ENCODE results near the gene CCDC134.
"Not testable (repeated sequence)": the region's sequence is repeated elsewhere in the genome, so short reads cannot be mapped to it uniquely, and the experiment has no call there.

The CCDC134 gene

DNA sequence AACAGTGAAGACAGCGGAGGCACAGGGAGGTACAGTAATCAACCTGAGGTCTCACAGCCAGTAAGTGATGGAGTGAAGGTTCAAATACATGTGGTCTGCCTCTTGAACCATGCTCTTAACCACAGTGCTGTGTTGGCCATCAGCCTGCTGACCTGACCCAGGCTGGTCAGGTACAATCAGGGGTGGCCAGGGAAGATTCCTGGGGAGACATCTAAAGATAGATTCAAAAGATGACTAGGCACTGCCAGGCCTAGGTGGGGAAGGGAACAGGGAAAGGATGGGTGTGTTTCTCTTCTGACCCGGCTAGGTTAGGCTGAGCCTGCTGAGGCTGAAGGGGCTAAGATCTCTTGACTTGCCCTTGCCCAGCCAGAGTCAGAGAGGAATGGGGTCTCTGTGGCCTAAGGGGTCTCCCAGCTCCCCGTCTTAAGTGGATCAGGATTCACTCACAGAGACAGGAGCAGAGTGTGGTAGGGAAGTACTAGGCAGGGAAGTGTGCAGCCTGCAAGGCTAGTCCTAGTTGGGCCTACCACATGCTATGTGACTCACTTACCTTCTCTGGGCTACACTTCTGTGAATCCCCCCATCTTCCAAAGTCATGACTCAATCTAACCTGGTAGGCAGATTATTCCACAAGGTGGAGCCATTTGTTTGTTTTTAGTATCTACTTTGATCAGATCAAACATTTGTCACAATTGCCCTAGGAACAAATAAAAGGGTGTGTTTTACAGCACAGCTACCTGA, 22.0 kb downstream of the CCDC134 start:
- DNase-seq, result peak in 1 of 51 donors; percentile 19

DNA sequence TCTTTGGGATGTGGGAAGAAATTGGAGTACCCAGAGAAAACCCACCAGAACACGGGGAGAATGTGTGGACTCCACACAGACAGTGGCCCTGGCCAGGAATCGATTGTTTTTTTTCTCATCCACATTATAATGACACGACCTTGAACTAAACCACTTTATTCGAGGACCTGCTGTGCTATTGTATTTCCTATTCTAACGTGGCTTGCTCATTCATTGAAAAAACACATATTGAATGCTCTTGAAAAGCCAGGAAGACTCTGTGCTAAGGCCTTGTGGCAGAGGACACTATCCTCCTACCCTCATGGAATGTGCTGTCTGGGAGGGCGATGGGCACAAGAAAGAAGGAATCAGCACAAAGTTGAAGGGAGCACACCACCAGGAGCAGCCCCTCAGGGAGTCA, 23.3 kb downstream of the CCDC134 start:
- no peak for DNase-seq

DNA sequence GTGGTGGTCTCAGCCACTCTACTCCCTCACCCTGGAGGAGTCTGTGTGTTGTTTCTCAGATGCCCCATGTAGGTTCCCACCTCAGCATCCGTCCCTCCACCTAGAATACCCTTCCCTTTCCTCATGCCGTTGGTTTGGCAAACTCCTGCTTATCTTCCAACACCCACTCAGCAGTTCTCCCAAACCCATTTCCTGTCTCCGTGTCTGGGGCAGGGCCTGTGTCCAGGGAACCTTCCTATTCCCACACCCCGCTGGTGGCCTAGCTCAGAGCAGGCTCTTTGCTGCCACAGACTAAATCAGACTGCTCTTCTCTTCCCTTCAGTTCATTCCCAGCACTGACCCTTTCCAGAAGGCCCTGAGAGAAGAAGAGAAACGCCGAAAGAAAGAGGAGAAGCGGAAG, 24.9 kb downstream of the CCDC134 start:
- DNase-seq, result no peak

DNA sequence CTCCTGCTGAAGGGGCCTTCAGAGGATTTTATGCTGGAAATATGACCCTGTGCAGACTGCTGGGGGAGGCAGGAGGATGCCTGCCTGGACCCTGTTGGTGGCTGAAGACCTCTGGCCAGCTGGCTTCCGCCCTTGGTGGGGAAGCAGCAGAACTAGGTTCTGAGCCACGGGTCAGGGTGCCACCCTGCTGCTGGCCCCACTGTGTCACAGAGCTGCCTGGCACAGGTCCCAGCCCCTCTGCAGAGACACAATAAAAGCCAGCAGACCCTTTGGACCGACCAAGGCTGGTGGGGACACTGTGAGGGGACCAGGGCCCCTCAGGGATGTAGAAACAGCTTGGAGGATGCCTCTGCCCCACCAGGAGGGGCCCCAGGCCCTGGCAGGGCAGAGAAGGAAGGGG, 25.5 kb downstream of the CCDC134 start:
- DNase-seq, result peak in 1 of 51 donors; percentile 14

DNA sequence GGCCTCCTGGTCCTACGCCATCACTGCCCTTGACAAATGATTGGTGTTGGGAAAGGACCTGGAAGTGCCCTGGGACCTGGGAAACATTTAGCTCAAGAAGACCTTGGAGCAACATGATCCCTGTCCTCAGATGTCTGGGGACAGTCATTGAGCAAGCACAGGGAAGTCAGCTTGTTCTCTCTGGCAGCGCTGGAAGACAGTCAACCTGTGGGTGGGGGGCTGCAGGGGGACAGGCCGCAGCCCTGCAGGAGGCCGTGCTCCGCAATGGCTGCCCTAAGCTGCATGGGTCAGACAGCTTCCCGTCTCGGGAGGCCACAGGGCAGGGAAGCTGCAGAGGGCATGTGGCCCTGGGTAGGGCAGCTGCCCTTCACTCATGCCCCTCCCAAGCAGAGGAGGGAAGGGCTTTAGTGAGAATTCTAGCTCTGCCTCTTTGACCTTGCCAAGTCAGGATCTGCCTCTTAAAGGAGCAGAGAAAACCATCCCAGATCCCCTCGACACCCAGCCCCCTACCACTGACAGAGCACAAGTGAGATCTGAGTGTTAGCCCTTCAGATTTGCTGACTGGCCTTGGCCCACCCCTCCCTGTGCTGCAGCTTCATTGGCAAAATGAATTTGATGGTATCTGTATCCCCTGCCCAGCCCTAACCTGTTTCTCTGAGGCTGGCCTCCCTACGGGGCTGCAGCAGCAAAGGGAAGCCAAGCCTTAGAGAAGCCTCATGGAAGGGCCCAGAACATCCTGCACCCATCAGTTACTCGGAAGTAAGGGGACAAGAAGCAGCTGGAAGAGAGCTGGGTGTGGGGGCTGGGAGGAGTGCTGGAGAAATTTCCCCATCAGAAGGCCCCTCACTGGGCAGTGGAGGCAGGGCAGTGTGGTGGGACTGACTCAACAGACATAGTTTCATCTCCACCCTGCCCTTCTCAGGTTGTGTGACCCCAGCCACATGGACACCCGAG, 26.2 kb downstream of the CCDC134 start:
- DNase-seq, result peak in 6 of 51 donors; percentile 8 to 25 (median 18)

DNA sequence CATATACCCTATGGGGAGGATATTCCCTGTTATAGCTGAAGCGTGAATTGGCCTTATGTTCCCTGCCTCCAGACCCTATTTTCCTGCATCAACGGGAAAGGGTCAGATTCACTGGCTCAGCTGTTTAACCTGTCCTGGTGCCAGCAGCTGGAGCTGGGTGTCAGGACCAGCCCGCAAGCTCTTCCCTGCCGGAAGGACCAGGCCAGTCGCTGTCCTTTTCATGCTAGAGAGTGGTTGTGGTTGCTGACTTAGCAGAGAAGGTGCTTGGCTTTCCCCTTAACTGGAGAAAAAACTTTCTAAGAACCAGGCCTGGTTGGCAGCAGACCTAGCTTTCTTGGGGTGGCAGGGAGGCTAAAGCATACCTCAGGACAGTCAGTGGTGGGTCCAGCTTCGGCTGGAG, 27.2 kb downstream of the CCDC134 start:
- peak in 6 of 51 donors; percentile 20 to 34 (median 26) for DNase-seq

DNA sequence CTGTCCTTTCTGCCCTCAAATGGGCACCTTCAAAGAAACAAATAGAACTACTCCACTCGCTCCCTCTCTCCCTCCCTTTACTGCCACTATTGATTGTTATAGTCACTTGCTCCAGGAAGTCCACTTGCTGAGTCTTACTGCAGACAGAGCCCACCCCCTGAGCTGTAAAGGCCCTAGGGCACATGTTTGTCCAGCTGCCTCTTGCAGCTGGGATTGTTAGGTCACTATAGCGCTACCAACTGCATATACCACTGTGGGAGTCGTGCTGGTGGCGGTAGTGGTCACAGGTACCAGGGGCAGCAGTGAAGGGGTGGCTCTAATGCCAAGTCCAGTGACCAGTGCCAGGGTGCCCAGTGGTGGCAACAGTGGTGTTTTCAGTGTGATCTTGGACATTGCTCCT, 28.0 kb downstream of the CCDC134 start:
- DNase-seq, result peak in 1 of 51 donors; percentile 18

DNA sequence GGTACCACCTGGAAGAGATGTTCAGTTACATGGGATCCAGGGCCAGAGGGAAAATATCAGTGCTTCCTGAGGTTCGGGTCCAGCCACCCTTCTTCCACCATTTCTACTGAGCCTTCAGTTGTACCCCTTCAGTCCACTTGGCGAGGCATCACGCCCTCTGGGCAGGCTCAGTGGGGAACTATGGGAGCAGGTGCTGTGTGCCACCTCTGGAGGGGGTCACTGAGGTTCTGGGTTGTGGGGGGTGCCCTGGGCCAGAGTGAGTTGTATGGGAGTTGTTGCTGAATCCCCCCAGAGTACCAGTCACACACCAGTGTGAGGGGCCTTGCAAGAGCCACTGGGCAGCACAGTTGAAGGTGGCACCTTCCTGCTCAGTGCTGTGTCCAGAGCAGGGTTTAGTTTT, 29.7 kb downstream of the CCDC134 start:
- no peak for DNase-seq

DNA sequence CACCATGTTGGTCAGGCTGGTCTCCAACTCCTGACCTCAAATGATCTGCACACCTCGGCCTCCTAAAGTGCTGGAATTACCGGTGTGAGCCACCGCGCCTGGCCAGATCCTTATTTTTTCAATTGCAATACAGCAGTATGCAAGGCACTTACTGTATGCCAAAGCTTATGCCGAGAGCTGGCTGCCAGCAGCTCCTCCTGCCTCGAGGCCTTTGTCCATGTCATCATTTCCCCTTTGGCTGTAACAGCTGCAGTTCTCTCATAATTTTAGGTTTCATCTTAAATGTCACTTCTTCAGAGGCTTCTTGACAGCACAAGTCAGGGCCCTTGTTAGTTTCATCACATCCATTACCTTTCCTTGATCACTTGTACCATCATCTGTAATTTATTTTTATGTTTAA, 30.9 kb downstream of the CCDC134 start:
- peak in 1 of 51 donors; percentile 16 for DNase-seq

DNA sequence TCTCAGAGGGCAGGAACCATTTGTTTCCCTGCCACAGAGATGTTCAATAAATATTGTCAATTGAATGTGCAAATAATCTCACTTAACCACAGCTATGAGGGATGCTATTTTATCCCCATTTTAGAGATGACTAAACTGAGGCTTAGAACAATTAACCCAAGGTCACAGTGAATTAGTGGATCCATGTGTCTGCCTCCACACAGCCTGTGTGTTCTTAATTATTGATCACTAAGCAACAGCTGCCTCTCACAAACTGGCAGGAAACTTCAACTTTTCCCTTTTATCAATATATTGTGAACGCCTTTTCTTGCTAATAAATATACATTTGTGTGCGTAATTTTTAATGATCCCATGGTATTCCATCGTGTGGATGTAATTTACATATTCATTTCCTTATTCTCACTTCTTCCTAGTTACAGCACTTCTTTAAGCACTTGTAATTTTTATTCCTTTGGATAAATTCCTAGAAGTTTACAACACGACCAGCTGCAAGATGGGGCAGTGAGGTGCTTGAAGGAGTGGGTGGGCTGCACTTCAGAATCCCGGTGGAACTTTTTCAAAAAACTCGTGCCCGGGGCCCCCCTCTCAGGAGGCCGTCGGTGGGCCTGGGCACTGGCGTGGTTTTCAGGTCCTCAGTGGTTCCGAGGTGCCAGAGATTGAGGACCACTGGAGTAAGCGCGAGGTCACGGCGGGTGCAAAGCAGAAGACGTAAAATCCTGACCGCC, 31.5 kb downstream of the CCDC134 start:
- peak in 1 of 51 donors; percentile 80 for DNase-seq

DNA sequence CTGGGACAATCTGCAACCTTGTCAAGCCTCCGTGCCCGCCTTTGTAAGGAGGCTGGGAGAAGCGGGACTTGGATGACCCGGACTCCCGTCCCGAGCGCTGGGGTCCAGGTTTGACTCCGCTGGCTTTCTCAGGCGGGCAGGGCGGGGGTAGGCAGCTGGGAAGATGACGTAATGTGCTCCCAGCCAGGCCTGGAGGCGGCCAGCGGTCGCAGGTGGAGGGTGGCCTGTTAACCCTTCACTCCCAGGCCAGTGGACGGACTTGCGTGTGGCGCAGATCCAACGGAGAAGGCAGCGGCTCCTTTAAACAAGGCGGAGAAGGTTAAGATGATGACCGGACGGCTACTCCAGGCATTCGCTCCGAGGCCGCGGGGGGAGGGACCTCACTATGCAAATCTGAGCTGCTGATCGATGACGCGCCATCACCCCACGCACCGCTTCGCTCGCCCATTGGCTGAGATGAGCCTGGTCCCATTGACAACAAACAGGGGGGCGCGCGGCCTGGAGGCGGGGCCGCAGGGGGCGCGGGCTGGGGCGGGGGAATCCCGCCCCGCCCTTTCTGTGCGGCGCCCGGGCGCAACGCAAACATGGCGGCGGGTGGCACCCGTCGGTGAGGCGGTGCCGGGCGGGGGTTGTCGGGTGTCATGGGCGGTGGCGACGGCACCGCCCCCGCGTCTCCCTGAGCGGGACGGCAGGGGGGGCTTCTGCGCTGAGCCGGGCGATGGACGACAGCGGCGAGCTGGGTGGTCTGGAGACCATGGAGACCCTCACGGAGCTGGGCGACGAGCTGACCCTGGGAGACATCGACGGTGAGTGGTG, 32.3 kb downstream of the CCDC134 start, which contains the start of gene SREBF2:
SREBF2 (plus strand) TSS at position 553 of the 816 bp plus-strand sequence; CDS start at position 719, 166 bp downstream.
- peak; percentile 94 to 100 (median 99) for DNase-seq

DNA sequence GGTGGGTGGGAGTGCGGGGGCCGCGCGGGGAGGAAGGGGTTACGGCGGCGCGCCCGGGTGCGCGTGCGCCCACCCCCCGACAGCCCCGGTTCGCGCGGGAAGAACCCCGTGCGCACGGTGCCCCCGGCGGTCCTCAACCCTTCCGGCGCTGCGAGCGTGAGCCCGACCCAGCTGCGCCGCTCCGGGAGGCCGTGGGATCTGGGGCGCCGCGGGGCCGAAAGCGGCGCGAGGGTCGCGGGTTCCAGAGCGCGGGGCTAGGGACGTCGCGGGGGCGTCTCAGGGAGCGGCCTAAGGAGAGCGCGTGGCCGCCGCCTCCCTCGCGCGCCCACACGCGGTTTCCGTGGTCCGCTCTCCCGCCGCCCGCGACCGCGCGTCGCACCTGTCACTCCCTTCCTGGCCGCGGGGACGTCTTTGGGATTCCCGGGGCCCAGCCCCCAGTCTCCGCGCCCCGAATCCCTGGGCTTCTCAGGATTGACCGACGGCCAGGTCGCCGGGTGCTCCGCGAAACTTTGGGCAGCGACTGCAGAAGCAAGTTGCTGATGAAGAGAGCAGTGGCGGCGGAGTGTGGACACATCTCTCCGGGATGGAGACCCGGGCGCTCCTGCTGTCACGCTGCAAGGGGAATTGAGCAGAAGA, 33.0 kb downstream of the CCDC134 start:
- peak in 41 of 51 donors; percentile 18 to 77 (median 48) for DNase-seq

DNA sequence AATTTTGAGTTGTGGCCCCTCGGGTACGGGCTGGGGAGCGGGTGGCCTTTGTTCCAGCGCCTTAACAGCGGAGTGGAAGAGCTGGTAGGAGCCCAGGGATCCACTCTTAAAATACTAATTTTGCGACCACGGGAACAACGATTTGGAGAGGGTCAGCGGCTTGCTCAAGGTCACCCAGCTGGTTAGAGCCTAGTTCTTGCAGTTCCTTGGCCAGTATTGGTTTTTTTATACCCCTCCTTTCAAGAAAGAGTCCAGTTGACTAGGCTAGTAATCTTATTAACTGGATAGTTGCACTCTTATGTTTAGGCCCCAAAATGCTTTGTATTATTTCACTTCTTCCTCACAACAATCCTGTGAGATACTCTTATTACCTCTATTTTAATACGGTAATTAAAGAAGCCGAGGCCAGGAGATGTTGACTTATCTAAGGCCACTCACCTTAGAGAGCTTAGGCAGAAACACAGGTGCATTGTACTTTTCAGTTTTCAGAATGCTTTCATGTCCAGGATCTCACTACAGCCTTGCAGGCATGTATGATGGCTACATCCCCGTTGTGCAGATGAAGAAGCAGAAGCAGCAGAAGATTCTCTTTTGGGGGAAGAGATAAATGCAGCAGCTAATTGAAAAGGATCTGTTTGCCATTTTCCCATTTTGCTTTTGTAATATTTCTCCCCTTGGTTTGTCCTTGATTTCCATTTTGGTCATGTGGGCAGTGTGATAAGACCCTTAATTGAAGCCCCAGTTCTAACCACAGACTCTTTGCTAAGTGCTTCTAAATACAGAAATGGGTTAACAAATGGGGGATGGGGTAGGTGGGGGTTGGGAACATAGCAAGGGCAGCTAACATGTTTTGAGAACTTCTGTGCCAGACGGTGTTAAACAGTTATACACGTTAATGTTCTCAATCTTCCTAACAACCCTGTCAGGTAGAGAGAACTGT, 33.8 kb downstream of the CCDC134 start:
- DNase-seq, result peak in 1 of 51 donors; percentile 36

DNA sequence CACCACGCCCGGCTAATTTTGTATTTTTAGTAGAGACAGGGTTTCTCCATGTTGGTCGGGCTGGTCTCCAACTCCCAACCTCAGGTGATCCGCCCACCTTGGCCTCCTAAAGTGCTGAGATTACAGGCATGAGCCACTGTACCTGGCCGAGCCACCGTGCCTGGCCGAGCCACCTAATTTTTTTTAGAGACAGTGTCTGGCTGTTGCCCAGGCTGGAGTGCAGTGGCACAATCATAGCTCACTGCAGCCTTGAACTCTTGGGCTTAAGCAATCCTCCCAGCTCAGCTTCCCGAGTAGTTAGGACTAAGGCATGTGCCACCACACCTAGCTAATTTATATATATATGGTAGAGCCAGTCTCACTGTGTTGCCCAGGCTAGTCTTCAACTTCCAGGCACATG, 35.0 kb downstream of the CCDC134 start:
- not testable (repeated sequence) for DNase-seq

DNA sequence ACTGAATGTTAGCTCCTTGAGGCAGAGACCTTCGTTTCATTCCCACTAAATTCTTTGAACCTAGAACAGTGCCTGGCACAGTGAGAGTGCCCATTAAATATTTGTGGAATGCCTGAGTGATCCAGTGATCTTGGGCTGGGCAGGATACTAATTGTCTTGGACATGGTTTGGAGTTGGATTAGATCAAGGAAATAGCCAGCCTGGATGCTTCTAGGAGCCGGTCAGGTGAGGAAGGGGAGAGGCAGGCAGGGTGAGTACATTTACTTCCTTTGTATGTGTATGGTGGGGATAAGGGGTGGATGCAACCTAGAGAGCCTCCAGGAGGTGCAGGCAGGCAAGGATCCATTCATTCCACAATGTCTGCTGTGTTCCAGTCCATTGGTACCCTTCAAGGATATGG, 36.1 kb downstream of the CCDC134 start:
- DNase-seq, result no peak

DNA sequence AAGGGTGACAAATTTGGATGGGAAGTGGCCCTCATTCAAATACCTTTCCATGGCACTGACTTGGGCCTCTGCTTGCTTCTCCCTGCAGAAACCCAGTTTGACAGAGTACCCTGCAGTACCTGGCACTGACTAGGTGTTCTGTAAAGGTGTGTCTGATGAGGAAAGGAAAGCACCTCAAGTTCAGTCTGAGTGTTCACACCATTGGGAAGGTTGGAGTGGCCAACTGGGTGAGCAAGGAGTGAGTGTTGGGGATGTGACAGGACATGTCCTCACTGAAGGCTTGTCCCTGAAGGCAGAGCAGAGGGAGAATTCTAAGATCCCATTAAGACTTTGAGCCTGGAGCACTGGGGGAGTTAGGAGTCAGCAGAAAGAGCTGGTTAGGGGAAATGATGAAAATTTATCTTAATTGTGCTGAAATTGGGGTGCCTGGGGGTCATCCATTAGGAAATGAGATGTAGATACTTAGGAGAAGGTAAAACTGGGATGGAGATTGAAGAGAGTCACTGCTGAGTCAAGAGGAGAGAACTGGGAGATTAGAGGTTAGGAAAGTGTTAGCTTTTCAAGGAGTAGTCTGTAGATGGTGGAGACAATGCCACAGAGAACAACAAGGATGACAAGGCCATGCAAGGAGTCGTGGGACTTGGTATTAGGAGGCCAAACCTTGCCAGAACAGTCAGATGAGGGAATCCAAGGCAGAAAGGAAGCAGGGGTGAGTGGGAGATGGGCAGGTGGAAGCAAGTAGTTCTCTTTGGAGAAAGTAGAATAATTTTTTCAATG, 38.6 kb downstream of the CCDC134 start:
- no peak for DNase-seq

DNA sequence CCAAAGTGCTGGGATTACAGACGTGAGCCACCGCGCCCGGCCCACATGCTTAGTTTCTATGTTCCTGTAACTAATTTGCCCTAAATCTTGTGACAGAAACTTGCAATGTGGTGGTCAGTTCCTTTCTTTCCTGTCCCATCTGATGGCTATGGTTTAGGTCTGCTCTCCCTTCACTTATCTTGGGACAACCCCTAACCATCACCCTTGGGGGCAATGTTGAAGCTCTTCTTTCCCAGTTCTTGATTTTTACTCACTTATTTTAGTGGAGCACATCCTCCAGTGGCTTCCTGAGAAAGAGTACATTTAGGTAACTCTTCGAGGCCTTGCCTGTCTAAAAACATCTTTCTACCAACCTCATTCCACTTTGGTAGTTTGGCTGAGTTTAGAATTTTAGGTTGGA, 39.7 kb downstream of the CCDC134 start:
- no peak for DNase-seq

DNA sequence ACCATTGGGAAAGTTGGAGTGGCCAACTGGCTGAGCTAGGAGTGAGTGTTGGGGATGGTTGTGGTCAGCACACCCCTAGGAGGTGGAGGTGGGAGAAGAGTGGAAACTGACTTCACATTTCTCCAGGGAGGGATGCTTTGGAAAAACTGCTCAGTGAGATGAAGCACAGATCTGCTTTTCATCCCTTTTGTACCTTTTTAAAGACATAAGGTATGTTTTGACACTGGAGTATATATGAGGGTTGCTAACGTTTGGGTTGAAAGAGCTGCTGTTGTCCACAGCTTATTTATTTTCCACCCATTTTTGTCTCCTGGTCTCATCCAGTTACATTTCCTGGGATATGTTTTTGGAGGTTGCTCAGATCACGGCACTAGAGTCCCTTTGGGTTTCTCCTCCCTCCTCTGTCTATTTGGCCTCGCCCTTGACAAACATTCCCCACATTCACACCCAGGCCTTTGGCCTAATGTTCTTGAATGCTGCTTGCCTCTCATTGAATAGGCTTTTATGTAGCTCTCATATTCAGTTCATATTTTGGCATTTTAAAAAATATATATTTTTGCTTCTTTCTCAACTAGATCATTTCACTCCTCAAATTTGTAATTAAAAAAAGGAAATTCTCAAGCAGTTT, 40.7 kb downstream of the CCDC134 start:
- DNase-seq, result no peak
